HL-60/S4 treated with retinoic acid at 250 ng/mL for 4 days and 3 days (cell line): Measurements from ENCODE around the gene SLC2A11.

Experiments used
- in situ Hi-C: fragments of 300-500 bp; cut with MboI; formaldehyde crosslinking; loops from 2 replicates; pipeline ENCODE4 v1.7.0; 2022; ENCODE audit warnings: low sequenced_read_pairs

The SLC2A11 gene

GRCh38 chr22:23857606-23858483 lies at the start of gene SLC2A11:
TSS of gene SLC2A11 (plus strand) at chr22:23857875. CDS start at chr22:23858000, 125 bp downstream.
- in situ Hi-C loops, result no loop called here

GRCh38 chr22:23812378-23812777 lies 45.3 kb upstream of the SLC2A11 start:
- in situ Hi-C loops, result no loop called here

GRCh38 chr22:23815541-23816155 lies 42.0 kb upstream of the SLC2A11 start:
- in situ Hi-C loops, result no loop called here

- in situ Hi-C loops, result no loop called here
These were observed 41.3 kb upstream of the SLC2A11 start for GRCh38 chr22:23816156-23816976.

- in situ Hi-C loops, result no loop called here
These were observed 40.5 kb upstream of the SLC2A11 start for GRCh38 chr22:23817146-23817545.

GRCh38 chr22:23818541-23818940 lies 39.1 kb upstream of the SLC2A11 start:
- in situ Hi-C loops, result no loop called here

GRCh38 chr22:23820748-23821211 lies 36.9 kb upstream of the SLC2A11 start:
- in situ Hi-C loops, result no loop called here

GRCh38 chr22:23822101-23822671 lies 35.5 kb upstream of the SLC2A11 start:
- in situ Hi-C loops, result no loop called here

- in situ Hi-C loops, result no loop called here
These were observed 34.3 kb upstream of the SLC2A11 start for GRCh38 chr22:23823331-23823791.

GRCh38 chr22:23824476-23825245 lies 33.0 kb upstream of the SLC2A11 start:
- in situ Hi-C loops, result no loop called here

GRCh38 chr22:23825246-23825905 lies 32.3 kb upstream of the SLC2A11 start:
- in situ Hi-C loops, result no loop called here

- in situ Hi-C loops, result no loop called here
These were observed 30.9 kb upstream of the SLC2A11 start for GRCh38 chr22:23826510-23827350.

GRCh38 chr22:23827351-23827995 lies 30.2 kb upstream of the SLC2A11 start:
- in situ Hi-C loops, result no loop called here

GRCh38 chr22:23828800-23829680 lies 28.6 kb upstream of the SLC2A11 start:
- in situ Hi-C loops, result no loop called here

- in situ Hi-C loops, result no loop called here
These were observed 27.8 kb upstream of the SLC2A11 start for GRCh38 chr22:23829845-23830372.

GRCh38 chr22:23831261-23831660 lies 26.4 kb upstream of the SLC2A11 start:
- in situ Hi-C loops, result no loop called here

GRCh38 chr22:23831781-23832180 lies 25.9 kb upstream of the SLC2A11 start:
- in situ Hi-C loops, result no loop called here
